Measurements from ENCODE around the gene TP53I13. TPM values are rescaled to one million over a fixed set of nuclear protein-coding genes. Genes with fewer than 3 reads are reported as not detected.

Gene TP53I13
- total RNA-seq, 1 experiment from 2014 or later: 28.1 TPM

GRCh38 chr17:29567554-29568330 lies 759 bp upstream of the TP53I13 start:
- peaks cover 8% of the 10 kb centered on the region; the same call in 1 of the 2 replicates for H3K27me3 ChIP-seq (ENCODE audit: insufficient read depth, low read length)
- H3K4me2 ChIP-seq (ENCODE audit: insufficient read depth, insufficient read length, low read length): peak overlapping the region; percentile 64
- no peaks in the 10 kb centered on the region for H3K79me1 ChIP-seq (ENCODE audit: insufficient read depth, low read depth, low read length, poor library complexity, severe bottlenecking)
- no peak overlapping the region for H2AFZ ChIP-seq (ENCODE audit: low read length)
- Mint-ChIP-seq H3K27me3 (ENCODE audit: low read depth) (peaks cover 51% of the 10 kb centered on the region), H3K9me3 (no peaks in the 10 kb centered on the region; a peak in 1 of 5 replicates), H3K4me1 (peaks cover 13 to 16% of the 10 kb centered on the region in 2 experiments), H3K36me3 (ENCODE audit: insufficient read depth in 1 of 3, low read depth in 3 of 3) (peaks cover 0 to 7% (median 5%) of the 10 kb centered on the region in 3 experiments; a peak in 5 of 7 replicates), H3K27ac (peak overlapping the region in 2 of 3 experiments; percentile 47 to 88; a peak in 3 of 7 replicates), H3K4me3 (peak overlapping the region; percentile 81 to 90)
- no peak overlapping the region for H3K56ac ChIP-seq (ENCODE audit: insufficient read length, low read depth, low read length)
- DNase-seq: peak; percentile 83
- no peak overlapping the region for H3K14ac ChIP-seq (ENCODE audit: insufficient read depth, low read length)
- H2BK5ac ChIP-seq (ENCODE audit: insufficient read length, low read length): no peak overlapping the region
- H3K18ac ChIP-seq (ENCODE audit: insufficient read length, low read depth, low read length): no peak overlapping the region
- no peak overlapping the region for H3K23ac ChIP-seq (ENCODE audit: insufficient read length, low read depth, low read length)
- no peaks in the 10 kb centered on the region for H3K9me3 ChIP-seq (ENCODE audit: control insufficient read depth, low read depth, low read length)
- H2BK15ac ChIP-seq (ENCODE audit: low read depth, low read length): no peak overlapping the region
- H3T11ph ChIP-seq (ENCODE audit: low read length): no peak overlapping the region
- H3K27ac ChIP-seq (ENCODE audit: insufficient read length, low read depth, low read length): no peak overlapping the region
- no peaks in the 10 kb centered on the region for H3K4me1 ChIP-seq (ENCODE audit: insufficient read depth, low read length)
- peaks cover 23% of the 10 kb centered on the region for H3K23me2 ChIP-seq (ENCODE audit: insufficient read length, low read depth, low read length, poor library complexity, severe bottlenecking)
- TF ChIP-seq, protein P1, sequence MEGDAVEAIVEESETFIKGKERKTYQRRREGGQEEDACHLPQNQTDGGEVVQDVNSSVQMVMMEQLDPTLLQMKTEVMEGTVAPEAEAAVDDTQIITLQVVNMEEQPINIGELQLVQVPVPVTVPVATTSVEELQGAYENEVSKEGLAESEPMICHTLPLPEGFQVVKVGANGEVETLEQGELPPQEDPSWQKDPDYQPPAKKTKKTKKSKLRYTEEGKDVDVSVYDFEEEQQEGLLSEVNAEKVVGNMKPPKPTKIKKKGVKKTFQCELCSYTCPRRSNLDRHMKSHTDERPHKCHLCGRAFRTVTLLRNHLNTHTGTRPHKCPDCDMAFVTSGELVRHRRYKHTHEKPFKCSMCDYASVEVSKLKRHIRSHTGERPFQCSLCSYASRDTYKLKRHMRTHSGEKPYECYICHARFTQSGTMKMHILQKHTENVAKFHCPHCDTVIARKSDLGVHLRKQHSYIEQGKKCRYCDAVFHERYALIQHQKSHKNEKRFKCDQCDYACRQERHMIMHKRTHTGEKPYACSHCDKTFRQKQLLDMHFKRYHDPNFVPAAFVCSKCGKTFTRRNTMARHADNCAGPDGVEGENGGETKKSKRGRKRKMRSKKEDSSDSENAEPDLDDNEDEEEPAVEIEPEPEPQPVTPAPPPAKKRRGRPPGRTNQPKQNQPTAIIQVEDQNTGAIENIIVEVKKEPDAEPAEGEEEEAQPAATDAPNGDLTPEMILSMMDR (conservative IDR thresholded peaks at IDR 0.05): peak; percentile 25; the same call in 1 of the 3 replicates
- peak overlapping the region; percentile 27 for H3K9ac ChIP-seq (ENCODE audit: extremely low read depth, insufficient read length, low read length)
- no CpG with 5 or more reads among the region's 63 CpGs for WGBS (ENCODE audit: extremely low coverage, insufficient read length, low lambda C conversion rate)
- H3K79me2 ChIP-seq (ENCODE audit: insufficient read depth, low read length): no peaks in the 10 kb centered on the region
- no peak overlapping the region for H2AK5ac ChIP-seq (ENCODE audit: insufficient read length, low read length)
- H4K8ac ChIP-seq (replicated peaks; ENCODE audit: insufficient read length, low read depth, low read length): no peak overlapping the region
- H2BK120ac ChIP-seq (ENCODE audit: low read depth, low read length, poor library complexity, severe bottlenecking): no peak overlapping the region
- no peaks in the 10 kb centered on the region for H4K20me1 ChIP-seq (ENCODE audit: control insufficient read depth, insufficient read depth, insufficient read length)
- H2BK12ac ChIP-seq (ENCODE audit: insufficient read length, low read depth, low read length): no peak overlapping the region
- no peak overlapping the region for H4K91ac ChIP-seq (ENCODE audit: insufficient read length, low read depth, low read length)
- no peak overlapping the region for H4K5ac ChIP-seq (ENCODE audit: insufficient read length, low read depth, low read length)
- no peak overlapping the region for H3K4ac ChIP-seq (ENCODE audit: low read depth, low read length)
- no peak overlapping the region for H2BK20ac ChIP-seq (ENCODE audit: low read depth, low read length, poor library complexity, severe bottlenecking)

Data from H9 (cell line).